Caco-2 (cell line): ENCODE measurements around the gene GRK1. TPM values are rescaled to one million over a fixed set of nuclear protein-coding genes. Genes with fewer than 3 reads are reported as not detected.
A peak's percentile ranks its signal among the peaks of the same experiment; 100 is the strongest.

ENCODE experiments used
- BruUV-seq: library from RNA; stranded (reverse); fragments of 400-500 nt; replicated peaks from 2 replicates; lab custom pipeline; 2021; lab: Mats Ljungman, UMichigan
- CTCF ChIA-PET: fragments of 300-600 bp; sonication (Branson Sonifier 250); formaldehyde crosslinking; loops from one replicate; lab custom pipeline; 2022; ENCODE audit warnings: antibody characterized with exemption; lab: Charles Lee
- POLR2A ChIA-PET: fragments of 300-600 bp; sonication (Branson Sonifier 250); formaldehyde crosslinking; loops from one replicate; lab custom pipeline; 2022; ENCODE audit warnings: antibody characterized with exemption; lab: Charles Lee
- DNase-seq, 2 experiments: peaks; one replicate each; pipeline versions ENCODE4 v3.0.0 to v3.0.0-alpha.2; 2020 to 2022
- H3K27me3 ChIP-seq: replicated peaks from 2 replicates; pipeline ENCODE4 v1.6.0; 2011; ENCODE audit warnings: low read length; ENCODE audit not compliant: control insufficient read depth, insufficient read depth
- H3K36me3 ChIP-seq: 2 replicates; pipeline ENCODE4 v1.5.1; 2011; ENCODE audit warnings: low read length; ENCODE audit not compliant: control insufficient read depth, insufficient read depth
- H3K4me1 ChIP-seq: fragments of 250-450 bp; sonication (Bioruptor Pico); 2 replicates; pipeline ENCODE4 v1.5.1; 2020; ENCODE audit warnings: mild to moderate bottlenecking
- H3K4me3 ChIP-seq: 2 replicates; pipeline ENCODE4 v1.5.1; 2011; ENCODE audit warnings: low read depth, mild to moderate bottlenecking, control low read depth, low read length
- H3K9me3 ChIP-seq: fragments of 250-450 bp; sonication (Bioruptor Pico); 2 replicates; pipeline ENCODE4 v1.5.1; 2020; ENCODE audit warnings: mild to moderate bottlenecking, moderate library complexity
- H3K27ac Mint-ChIP-seq: one replicate; pipeline ENCODE4 v1.8.0; 2022; ENCODE audit warnings: mixed read lengths; ENCODE audit not compliant: unreplicated experiment
- H3K27me3 Mint-ChIP-seq: one replicate; pipeline ENCODE4 v1.8.0; 2022; ENCODE audit warnings: mixed read lengths; ENCODE audit not compliant: insufficient read depth, unreplicated experiment
- H3K36me3 Mint-ChIP-seq: one replicate; pipeline ENCODE4 v1.8.0; 2022; ENCODE audit warnings: mild to moderate bottlenecking, mixed read lengths; ENCODE audit not compliant: insufficient read depth, unreplicated experiment
- H3K4me1 Mint-ChIP-seq: one replicate; pipeline ENCODE4 v1.8.0; 2022; ENCODE audit warnings: low read depth, mixed read lengths; ENCODE audit not compliant: unreplicated experiment
- H3K4me3 Mint-ChIP-seq: one replicate; pipeline ENCODE4 v1.8.0; 2022; ENCODE audit warnings: mild to moderate bottlenecking, moderate library complexity, mixed read lengths; ENCODE audit not compliant: unreplicated experiment
- H3K9me3 Mint-ChIP-seq: one replicate; pipeline ENCODE4 v1.8.0; 2022; ENCODE audit warnings: mixed read lengths; ENCODE audit not compliant: unreplicated experiment
- CTCF ChIP-seq, 2 experiments: fragments of 200-600 bp in 1 of 2; IDR thresholded peaks; 1 replicate in 1 of 2; 2 replicates in 1 of 2; pipeline versions ENCODE4 v1.5.1 to v1.8.0; 2011 to 2022; ENCODE audit warnings: antibody characterized with exemption in 1 of 2, control low read depth in 1 of 2, inconsistent platforms in 1 of 2, low read depth in 1 of 2, low read length in 1 of 2, mild to moderate bottlenecking in 1 of 2, moderate library complexity in 1 of 2; ENCODE audit not compliant: insufficient read depth in 1 of 2, severe bottlenecking in 1 of 2, unreplicated experiment in 1 of 2
- intact Hi-C: fragments of 100-400 bp; cut with micrococcal nuclease; formaldehyde crosslinking; loops from one replicate; pipeline ENCODE4 v1.10.0; 2022; ENCODE audit not compliant: unreplicated experiment
- total RNA-seq: library from RNA; stranded (reverse); gene quantifications from 2 replicates; pipeline ENCODE4 v1.2.3, GENCODE V29; 2022

Gene GRK1
- total RNA-seq, 1 experiment from 2014 or later: not detected

- peak in 1 of 2 experiments; percentile 15 for DNase-seq
- ChIA-PET POLR2A (no interaction called here), CTCF (no interaction called here)
- Histone ChIP-seq H3K4me1 (no peaks in the 10 kb centered on the region), H3K36me3 (no peaks in the 10 kb centered on the region), H3K27me3 (no peaks in the 10 kb centered on the region), H3K4me3 (no peak overlapping the region), H3K9me3 (no peaks in the 10 kb centered on the region)
- Mint-ChIP-seq H3K4me1 (no peaks in the 10 kb centered on the region), H3K4me3 (no peak overlapping the region), H3K36me3 (no peaks in the 10 kb centered on the region), H3K27me3 (no peaks in the 10 kb centered on the region), H3K9me3 (peaks cover 11% of the 10 kb centered on the region), H3K27ac (no peak overlapping the region)
- no peak for TF ChIP-seq CTCF (IDR thresholded peaks at IDR 0.05; ENCODE audit: insufficient read depth in 1 of 2, low read depth in 1 of 2, low read length in 1 of 2, severe bottlenecking in 1 of 2, unreplicated experiment in 1 of 2)
- BruUV-seq: no TSS peak
- intact Hi-C loops: no loop called here
These were observed 3.5 kb downstream of the GRK1 start for GRCh38 chr13:113670541-113670940.

- ChIA-PET POLR2A (no interaction called here), CTCF (no interaction called here)
- Histone ChIP-seq H3K4me1 (no peaks in the 10 kb centered on the region), H3K4me3 (no peak overlapping the region), H3K27me3 (no peaks in the 10 kb centered on the region), H3K36me3 (no peaks in the 10 kb centered on the region), H3K9me3 (no peaks in the 10 kb centered on the region)
- H3K9me3 Mint-ChIP-seq: peaks cover 11% of the 10 kb centered on the region
- H3K27me3 Mint-ChIP-seq: no peaks in the 10 kb centered on the region
- intact Hi-C loops: no loop called here
- no peak overlapping the region for H3K4me3 Mint-ChIP-seq
- H3K36me3 Mint-ChIP-seq: no peaks in the 10 kb centered on the region
- DNase-seq: peak in 1 of 2 experiments; percentile 27
- no peak overlapping the region for H3K27ac Mint-ChIP-seq
- H3K4me1 Mint-ChIP-seq: no peaks in the 10 kb centered on the region
- BruUV-seq: no TSS peak
- TF ChIP-seq CTCF (IDR thresholded peaks at IDR 0.05; ENCODE audit: insufficient read depth in 1 of 2, low read depth in 1 of 2, low read length in 1 of 2, severe bottlenecking in 1 of 2, unreplicated experiment in 1 of 2): no peak
These were observed 4.3 kb downstream of the GRK1 start for GRCh38 chr13:113671066-113672001.

GRCh38 chr13:113672002-113672651 is 5.1 kb downstream of the GRK1 start:
- peak in 1 of 2 experiments; percentile 22 for DNase-seq
- Histone ChIP-seq H3K4me3 (no peak overlapping the region), H3K9me3 (no peaks in the 10 kb centered on the region), H3K4me1 (no peaks in the 10 kb centered on the region), H3K36me3 (no peaks in the 10 kb centered on the region), H3K27me3 (no peaks in the 10 kb centered on the region)
- H3K9me3 Mint-ChIP-seq: peaks cover 11% of the 10 kb centered on the region
- intact Hi-C loops: no loop called here
- no peak overlapping the region for H3K4me3 Mint-ChIP-seq
- TF ChIP-seq CTCF (IDR thresholded peaks at IDR 0.05; ENCODE audit: insufficient read depth in 1 of 2, low read depth in 1 of 2, low read length in 1 of 2, severe bottlenecking in 1 of 2, unreplicated experiment in 1 of 2): no peak
- no peaks in the 10 kb centered on the region for H3K27me3 Mint-ChIP-seq
- ChIA-PET CTCF (no interaction called here), POLR2A (no interaction called here)
- BruUV-seq: no TSS peak
- H3K36me3 Mint-ChIP-seq: no peaks in the 10 kb centered on the region
- H3K4me1 Mint-ChIP-seq: no peaks in the 10 kb centered on the region
- H3K27ac Mint-ChIP-seq: no peak overlapping the region
